Activated T-helper 1 cell treated with Interleukin-2 at 50 U/mL for 16 hours (primary cell): ENCODE data around the gene GYPE.
"Not testable (repeated sequence)": the region's sequence is repeated elsewhere in the genome, so short reads cannot be mapped to it uniquely, and the experiment has no call there.

ENCODE experiments used
- DNase-seq: peaks from one replicate; pipeline ENCODE4 v3.0.0-alpha.2; 2020; ENCODE audit warnings: low read depth

GYPE gene

DNA sequence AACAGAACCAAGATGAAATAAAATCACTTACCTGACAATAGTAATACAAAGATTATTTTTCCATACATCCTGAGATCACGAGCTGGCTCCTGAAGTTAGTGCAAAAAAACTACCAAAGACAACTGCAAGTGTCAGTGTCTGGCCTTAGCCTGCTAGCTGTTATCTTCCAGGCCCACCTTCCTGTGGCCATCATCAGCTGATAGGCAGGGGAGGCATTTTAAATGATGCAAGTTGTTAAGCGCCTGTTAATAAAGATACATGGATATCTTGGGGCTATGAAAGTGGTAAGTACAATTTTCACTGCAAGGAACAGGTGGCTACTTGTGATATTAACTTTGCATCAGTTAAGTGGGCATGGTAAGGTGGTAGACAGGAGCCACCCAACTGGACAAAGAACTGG lies at the start of gene GYPE:
GYPE (minus strand) TSS at position 120 of the 400 bp plus-strand sequence; CDS start at position 68, 52 bp downstream.
- not testable (repeated sequence) for DNase-seq

DNA sequence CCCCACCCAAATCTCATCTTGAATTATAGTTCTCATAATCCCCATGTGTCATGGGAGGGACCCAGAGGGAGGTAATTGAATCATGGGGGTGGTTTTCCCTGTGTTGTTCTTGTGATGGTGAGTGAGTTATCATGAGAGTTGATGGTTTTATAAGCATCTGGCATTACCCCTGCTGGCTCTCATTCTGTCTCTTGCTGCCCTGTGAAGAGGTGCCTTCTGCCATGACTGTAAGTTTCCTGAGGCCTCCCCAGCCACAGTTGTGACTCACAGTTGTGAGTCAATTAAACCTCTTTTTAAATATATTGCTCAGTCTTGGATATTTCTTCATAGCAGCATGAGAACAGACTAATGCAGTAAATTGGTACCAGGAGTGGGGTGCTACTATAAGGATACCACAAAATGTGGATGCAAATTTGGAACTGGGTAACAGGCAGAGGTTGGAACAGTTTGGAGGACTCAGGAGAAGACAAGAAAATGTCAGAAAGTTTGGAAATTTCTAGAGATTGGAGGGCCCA lies 46.2 kb upstream of the GYPE start:
- not testable (repeated sequence) for DNase-seq

DNA sequence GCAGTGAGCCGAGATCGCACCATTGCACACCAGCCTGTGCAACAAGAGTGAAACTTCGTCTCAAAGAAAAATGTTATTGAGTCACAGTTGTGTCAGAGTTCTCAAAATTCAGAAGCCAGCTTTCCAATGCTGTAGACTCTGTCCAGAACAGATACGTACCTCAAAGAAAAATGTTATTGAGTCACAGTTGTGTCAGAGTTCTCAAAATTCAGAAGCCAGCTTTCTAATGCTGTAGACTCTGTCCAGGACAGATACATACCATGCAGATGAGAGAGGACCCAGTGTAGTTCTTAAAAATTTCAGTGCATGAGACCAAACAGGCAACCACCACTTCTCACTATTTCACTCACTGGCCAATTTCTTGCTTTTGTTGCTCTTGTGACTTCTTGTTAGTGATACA lies 45.6 kb upstream of the GYPE start:
- not testable (repeated sequence) for DNase-seq

DNA sequence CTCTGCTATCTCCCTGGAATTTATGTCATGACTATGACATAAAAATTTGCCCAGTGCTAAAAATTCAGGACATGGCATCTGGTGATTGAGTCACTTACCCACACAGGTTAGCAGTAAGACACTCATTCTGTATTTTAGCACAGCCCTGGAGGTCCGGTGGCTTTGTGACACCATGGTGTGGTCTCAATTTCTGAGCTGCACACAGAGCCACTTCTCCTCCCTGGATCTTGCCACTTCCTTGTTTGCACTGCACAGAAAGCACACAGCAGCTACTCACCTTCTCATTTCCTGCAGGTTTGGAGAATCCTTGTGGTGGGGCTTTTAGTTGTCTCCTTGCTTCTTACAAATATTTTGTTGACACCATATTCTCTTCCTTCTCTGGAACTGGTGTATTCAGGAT lies 44.8 kb upstream of the GYPE start:
- DNase-seq: not testable (repeated sequence)

DNA sequence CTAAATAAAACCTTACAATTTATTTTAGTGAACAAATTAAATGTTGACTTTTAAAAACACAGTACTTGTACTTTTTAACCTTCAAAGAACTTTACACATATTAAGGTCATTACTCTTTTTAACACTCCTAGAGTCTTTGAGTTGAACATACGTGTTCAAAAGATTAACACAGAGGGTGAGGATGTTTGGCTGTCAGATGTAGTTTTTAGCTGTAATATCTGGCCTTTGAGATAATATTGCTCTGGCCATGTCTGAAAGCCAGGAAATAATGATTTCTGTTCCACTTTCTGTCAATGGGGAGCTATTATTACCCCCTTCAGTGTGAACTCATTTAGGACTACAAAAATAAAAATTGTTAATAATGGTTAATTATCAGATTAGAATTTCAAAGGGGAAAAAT lies 42.1 kb upstream of the GYPE start:
- DNase-seq: not testable (repeated sequence)

DNA sequence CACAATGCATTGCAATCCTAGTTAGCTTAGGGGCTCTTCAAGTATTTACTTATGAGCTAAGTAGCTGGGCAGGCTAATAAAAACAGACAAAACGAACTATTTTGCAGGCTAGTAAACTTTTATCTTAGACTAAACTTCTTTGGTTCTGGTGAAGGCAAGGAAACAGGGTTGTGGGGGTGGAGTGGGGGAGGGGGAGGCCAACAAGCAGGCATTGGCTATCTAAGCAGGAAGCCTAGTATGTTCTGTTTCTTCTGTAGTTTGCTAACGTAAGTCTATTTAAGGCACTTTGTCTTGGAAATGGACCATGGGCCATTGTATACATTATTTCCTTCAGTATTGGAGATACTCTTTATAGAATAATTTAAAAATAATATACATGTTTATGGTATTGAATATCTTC lies 35.3 kb upstream of the GYPE start:
- DNase-seq: not testable (repeated sequence)

DNA sequence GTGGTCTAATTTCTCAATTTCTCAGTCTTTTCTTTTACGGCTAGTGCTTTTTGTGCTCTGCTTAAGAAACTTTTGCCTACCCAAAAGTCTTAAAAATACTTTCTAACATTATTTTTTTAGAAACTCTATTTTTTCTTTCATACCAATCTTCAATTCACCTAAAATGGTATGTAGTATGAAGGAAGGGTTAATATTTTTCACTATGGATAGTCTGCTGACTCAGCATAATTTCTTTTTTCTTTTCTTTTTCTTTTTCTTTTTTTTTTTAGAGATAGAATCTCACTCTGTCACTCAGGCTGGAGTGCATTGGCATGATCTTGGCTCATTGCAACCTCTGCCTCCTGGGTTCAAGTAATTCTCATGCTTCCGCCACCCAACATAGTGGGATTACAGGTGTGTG lies 34.2 kb upstream of the GYPE start:
- DNase-seq: no peak

DNA sequence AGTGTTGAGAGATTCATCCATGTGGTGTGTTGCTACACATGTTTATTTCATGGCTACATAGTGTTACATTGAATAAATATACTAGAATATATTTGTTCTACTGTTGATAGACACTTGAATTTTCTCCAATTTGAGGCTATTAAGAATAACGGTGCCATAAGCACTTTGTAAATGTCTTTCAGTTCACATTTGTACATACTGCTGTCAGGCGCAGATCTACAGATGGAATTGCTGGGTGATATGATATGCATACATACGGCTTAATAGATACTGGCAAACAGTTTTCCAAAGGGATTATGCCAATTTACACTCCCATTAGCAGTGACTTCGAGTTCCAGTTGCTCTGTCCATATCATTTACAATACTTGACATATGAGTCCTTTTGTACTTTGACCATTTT lies 33.5 kb upstream of the GYPE start:
- DNase-seq: not testable (repeated sequence)

DNA sequence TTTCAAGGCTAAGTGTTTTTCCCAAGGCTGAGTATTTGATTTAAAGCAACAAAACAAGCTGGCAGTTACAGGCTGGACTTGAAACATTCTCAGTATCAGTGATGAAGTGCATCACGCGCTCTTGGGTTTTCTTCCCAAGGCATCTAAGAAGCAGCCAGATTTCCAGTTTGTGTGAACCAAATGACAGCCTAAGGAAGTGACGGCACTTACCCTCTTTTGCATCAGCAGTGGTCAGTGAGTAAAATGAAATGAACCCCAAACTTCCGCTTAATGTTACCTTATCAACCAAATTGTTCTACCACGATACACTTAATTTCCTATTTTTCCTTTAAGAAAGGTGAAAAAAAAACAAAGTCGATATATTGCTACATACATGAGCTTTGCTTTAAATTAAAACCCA lies 15.8 kb upstream of the GYPE start:
- DNase-seq: no peak

DNA sequence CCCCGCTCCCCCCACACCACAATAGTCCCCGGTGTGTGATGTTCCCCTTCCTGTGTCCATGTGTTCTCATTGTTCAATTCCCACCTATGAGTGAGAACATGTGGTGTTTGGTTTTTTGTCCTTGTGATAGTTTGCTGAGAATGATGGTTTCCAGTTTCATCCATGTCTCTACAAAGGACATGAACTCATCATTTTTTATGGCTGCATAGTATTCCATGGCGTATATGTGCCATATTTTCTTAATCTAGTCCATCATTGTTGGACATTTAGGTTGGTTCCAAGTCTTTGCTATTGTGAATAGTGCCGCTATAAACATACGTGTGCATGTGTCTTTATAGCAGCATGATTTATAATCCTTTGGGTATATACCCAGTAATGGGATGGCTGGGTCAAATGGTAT lies 11.1 kb upstream of the GYPE start:
- not testable (repeated sequence) for DNase-seq

DNA sequence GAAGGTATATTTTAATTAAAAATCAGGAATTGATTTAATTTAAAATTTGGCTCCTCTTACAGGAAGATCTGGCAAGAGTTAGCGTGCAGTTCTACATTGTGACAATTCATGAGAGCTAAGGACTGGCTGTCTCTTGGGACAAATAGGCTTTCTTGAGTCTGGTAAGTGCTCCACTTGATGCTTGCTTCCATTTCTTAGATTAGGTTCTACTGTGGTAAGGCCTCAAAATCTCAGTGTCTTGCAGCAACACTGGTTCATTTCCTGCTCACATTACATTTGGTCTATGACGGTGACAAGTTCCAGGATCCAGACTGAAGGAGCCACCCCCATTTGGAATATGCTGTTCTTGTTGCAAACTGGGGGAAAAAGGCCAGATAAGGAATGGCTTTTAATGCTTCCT lies 7.1 kb upstream of the GYPE start:
- not testable (repeated sequence) for DNase-seq

DNA sequence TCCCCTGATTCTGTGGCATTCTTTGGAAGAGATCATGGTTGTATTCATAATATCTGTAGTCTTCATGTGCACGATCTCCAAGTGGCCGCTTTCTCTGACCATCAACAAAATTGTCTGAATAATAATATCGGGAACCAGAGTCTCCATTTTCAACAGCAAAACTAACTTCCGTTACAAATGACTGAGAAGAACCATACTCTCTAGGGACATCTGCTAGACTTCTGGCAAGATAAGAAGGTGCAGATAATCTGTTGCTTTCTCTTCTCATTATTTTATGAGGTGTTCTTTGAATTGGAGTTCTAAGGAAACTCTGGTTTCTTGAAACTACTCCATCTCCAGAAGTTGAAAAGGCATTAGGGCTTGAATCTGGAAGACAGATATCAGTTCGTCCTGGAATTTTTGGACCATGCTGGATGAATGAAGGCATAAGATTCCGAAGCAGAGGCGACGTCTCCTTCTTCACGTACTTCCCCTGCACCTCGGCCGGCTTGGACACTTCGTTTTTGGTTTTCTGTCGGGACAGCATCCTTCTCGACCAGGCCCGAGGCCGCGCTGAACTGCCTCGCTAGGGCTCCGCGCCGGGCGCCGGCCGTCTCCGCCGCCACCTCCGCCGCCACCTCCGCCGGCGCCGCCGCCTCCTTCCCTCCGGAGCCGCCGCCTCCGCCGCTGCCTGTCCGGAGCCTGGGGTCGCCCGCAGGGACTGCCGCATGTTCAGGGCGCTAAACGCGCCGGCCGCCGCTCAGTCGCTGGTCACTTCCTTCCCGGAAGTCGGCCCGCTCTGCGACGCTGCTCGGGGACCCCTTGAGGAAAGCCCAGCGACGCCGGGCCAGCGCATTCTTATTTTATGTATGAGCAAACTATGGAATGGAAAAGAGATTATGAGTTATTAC lies 6.4 kb upstream of the GYPE start:
- not testable (repeated sequence) for DNase-seq

DNA sequence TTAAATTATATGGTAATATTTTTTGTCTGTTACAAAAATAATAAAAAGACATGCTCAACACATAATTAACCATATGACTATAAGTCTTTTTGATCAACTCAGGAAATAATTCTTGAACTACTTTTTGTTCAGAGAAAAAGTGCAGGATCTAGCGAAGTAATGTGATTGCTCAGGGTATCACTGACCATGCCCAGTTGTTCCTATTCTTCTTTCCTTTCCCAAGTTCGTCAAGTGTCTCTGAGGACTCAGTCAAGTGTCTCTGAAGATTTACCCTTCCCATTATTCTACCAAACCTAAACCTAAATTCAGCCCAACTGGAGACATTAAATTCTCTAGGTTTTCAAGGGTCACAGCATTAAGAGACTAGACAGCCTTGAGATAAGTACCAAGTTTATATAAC lies 5.5 kb upstream of the GYPE start:
- not testable (repeated sequence) for DNase-seq

DNA sequence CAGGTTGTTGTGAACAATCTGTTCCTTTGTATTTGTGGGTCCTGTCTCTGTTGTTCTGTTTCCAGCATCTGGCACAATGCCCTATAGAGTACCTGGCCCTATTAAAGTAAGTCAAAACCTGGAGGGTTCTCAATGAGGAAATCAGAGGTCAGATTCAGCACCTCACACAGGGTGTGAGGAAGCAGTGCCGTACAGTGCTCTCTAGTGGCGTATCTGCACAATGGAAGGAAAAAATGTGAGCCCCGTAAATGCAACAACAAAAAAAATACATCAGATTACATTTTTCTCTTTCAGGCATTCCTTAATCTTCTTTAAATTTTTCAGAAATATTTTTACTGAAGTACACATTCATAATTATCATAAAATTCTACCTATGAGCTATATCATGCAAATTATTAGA lies 2.5 kb upstream of the GYPE start:
- DNase-seq: not testable (repeated sequence)

DNA sequence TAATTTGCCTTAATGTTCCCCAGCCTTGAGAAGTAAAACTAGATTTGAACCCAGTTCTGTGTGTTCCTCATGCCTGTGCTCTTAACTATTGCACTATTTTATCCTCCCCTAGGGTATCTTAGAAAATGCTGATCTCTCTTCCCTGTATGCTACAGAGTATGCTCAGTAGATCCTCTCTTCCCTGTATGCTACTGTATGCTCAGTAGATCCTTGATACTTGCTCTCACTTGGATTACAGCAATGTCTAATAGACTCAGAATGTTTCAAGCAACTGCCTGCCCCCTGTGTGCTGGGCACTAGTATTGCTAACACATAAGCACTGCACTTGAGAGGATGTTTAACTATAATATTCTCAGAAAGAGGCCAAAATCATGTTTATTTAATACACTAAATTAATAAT lies 928 bp downstream of the GYPE start:
- not testable (repeated sequence) for DNase-seq

DNA sequence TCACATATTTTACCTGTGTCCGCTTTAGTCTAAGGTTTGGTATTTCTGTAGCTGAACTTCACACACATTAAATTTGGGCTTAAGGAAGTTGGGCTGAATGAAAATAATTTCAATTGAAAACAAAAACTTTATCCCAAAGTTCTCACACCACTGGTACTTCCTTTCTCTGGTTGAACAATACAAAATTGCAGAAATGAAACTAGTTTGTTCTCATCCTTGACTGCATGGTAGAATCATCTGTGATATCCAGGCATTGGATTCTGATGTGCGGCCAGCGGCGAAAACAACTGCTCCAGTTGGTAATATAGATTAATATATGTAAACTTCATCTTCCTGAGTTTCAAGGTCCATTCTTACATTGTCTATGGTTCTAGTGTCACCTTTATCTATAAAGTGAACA lies 15.0 kb downstream of the GYPE start:
- DNase-seq: not testable (repeated sequence)

DNA sequence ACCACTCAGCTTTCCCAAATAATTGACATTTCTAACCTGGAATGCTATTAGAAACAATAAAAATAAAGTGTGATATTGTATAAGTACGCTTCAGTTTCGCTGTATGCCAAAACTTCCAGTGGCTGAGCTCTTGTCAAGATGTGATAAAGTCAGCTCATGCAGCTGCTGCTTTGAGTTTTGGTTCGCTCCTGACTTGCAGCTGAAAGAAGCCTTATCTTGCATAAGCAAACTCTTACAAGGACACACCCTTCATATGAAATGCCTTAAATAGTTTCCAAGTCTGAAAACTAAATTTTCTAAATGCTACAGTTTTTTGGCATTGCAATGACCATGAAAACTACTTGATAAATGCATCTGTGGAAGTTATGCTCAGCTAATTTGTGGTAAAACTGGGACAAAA lies 17.2 kb downstream of the GYPE start:
- DNase-seq: not testable (repeated sequence)

DNA sequence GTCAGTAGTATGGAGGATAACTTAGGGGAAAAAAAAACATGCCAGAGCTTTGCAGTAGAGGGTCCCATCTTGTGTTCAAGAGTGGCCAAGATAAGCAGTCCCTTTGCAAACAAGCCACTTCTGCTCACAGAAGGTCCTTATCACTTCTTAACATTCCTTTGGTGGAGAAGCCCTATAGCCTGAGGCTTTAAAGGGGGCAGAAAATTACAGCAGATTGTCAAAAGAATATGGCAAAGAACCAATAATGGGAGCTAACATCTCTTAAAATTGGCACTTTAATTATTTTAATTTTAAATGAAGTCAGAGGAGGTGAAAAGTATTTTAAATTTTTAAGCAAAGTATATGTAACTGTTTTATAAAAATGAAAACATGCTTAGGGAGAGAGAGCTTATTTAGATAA lies 20.4 kb downstream of the GYPE start:
- not testable (repeated sequence) for DNase-seq

DNA sequence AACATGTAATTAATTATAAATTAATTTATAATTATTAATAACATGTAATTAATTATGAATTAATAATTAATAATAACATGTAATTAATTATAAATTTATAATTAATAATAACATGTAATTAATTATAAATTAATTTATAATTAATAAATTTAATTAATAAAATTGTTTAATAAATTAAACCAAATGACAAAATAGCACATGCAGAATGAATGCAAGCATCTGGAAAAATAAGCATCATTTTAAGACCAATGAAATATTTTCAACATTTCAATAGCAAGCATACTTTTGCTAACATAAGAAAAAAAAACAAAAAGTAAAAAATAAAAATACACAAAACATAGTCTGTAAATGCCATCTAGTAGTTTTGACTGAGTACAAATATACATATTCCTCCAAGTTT lies 21.8 kb downstream of the GYPE start:
- no peak for DNase-seq

DNA sequence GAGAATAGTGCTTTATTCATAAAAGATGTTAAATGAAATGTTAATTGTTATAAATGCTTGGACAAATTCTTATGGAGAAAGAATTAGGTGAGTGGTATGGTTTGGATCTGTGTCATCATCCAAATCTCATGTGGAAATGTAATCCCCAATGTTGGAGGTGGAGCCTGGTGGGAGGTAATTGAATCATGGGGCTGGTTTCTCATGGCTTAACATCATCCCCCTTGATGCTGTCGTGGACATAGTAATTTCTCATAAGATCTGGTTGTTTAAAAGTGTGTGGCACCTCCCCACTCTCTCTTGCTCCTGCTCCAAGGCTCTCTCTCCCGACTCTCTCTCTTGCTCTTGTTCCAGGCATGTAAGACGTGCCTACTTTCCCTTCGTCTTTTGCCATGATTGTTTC lies 22.5 kb downstream of the GYPE start:
- DNase-seq: no peak

DNA sequence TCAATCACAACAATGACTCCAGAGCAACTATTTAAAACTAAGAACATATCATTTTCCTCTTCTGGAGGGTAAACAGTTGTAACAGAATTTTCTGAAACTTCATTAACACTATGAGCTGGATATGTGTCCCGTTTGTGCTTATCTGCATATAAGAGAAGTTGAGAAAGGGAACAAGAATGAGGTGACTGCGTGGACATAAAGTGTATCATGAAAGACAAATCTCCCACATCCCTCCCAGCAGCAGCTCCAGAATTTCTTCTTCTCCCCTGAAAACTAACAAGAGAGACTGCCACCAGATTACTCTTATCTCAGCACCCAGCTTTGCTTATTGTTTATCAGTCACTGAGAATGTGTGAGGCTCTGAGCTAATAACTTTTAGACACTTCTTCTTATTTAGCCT lies 25.8 kb downstream of the GYPE start:
- not testable (repeated sequence) for DNase-seq

DNA sequence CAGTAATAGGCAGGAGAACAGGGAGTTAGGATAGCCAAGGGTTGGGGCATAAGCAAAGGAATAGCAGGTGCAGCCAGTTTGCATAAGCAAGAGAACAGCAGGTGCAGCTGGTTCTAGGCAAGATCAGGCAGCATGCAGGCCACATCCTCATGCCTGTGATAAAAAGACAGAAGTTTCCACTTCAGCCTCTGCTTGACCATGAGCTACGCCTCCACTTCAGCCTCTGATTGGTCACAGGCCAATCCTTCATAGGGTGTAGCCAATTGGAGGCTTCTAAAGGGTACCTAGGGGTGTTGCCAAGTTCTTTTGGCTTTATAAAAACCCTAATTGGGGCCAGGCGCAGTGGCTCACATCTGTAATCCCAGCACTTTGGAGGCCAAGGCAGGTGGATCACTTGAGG lies 30.0 kb downstream of the GYPE start:
- not testable (repeated sequence) for DNase-seq

DNA sequence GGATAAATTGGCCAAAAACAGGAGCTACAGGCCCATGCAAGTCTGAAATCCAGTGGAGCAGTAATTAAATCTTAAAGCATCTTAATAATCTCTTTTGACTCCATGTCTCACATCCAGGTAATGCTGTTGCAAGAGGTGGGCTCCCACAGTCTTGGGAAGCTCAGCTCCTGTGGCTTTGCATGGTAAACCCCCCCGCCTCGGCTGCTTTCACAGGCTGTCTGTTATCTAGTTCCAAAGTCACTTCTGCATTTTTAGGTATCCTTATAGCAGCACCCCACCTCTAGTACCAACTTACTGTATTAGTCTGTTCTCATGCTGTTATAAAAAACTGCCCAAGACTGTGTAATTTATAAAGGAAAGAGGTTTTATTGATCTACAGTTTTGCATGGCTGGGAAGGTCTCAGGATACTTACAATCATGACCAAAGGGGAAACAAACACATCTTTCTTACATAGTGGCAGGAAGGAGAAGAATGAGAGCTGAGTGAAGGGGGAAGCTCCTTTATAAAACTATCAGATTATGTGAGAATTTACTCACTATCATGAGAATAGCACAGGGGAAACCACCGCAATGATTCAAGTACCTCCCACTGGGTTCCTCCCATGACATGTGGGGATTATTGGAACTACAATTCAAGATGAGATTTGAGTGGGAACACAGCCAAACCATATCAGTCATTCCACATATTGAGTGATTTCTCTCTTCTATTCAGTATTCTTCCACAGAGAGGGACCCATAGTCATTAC lies 34.7 kb downstream of the GYPE start:
- DNase-seq: not testable (repeated sequence)
